A549 (cell line): ENCODE results near the gene C20orf96.

Experiments used
- CBX2 ChIP-seq: fragments of 200-600 bp; sonication (generic); IDR thresholded peaks from 2 replicates; pipeline ENCODE4 v1.6.1; 2016; ENCODE audit warnings: low read depth, mild to moderate bottlenecking, borderline replicate concordance
- KDM5A ChIP-seq: fragments of 200-600 bp; sonication (generic); IDR thresholded peaks from 2 replicates; pipeline ENCODE4 v1.6.1; 2016; ENCODE audit warnings: antibody characterized with exemption, mild to moderate bottlenecking
- MYC ChIP-seq: IDR thresholded peaks from 2 replicates; pipeline ENCODE4 v1.6.1; 2012; ENCODE audit warnings: mild to moderate bottlenecking, inconsistent platforms, low read length, improper control_type of control experiment, borderline replicate concordance
- NFE2L2 ChIP-seq: fragments of 150-350 bp; conservative IDR thresholded peaks from 2 replicates; pipeline ENCODE4 v1.6.1; 2014; ENCODE audit warnings: low read length
- POLR2A ChIP-seq: IDR thresholded peaks from 2 replicates; pipeline ENCODE4 v1.6.1; 2012; ENCODE audit warnings: mild to moderate bottlenecking, low read length
- RAD21 ChIP-seq, 2 experiments: fragments of >200 bp in 1 of 2; sonication (Bioruptor Twin) in 1 of 2; formaldehyde crosslinking in 1 of 2; IDR thresholded peaks in 1 of 2; conservative IDR thresholded peaks in 1 of 2; 2 replicates in 1 of 2; 3 replicates in 1 of 2; pipeline ENCODE4 v1.6.1; 2012 to 2018; ENCODE audit warnings: inconsistent platforms in 1 of 2
- TF ChIP-seq, protein P1 (sequence below): fragments of 200-600 bp; sonication (generic); IDR thresholded peaks from 2 replicates; pipeline ENCODE4 v1.6.1; 2016; ENCODE audit warnings: antibody characterized with exemption, mild to moderate bottlenecking, moderate library complexity
- TF ChIP-seq, protein P2 (sequence below): fragments of >200 bp; sonication (Bioruptor Twin); formaldehyde crosslinking; IDR thresholded peaks from 3 replicates; pipeline ENCODE4 v1.5.1; 2016

DNA sequence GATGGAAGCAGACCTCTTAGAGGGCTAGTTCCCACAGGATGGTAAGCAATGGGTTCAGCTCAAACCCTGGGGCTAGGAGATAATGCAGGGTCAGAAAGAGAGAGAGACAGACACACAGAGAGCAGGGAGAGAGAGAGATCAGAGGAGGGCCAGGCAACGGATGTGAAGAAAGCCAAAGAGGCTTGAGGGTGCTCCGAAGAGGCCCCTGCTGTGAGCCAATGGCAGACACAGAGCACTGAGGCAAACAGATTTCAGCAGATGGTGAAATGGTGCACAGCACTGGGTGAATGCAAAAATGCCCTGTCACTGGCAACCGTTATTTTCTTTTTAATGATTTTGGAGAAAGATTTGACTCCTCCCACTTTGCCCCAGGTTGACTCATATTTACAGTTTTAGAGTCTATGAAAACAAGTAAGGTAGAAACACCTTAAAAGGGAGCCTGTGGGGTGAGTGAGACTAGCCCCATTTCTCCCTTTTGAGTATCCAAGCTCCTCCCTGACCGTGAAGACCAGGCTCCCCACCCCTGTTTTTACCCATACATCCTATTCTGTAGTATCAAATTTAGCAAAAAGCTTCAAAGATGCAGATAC, 32.2 kb downstream of the C20orf96 start:
- TF ChIP-seq, protein P1, sequence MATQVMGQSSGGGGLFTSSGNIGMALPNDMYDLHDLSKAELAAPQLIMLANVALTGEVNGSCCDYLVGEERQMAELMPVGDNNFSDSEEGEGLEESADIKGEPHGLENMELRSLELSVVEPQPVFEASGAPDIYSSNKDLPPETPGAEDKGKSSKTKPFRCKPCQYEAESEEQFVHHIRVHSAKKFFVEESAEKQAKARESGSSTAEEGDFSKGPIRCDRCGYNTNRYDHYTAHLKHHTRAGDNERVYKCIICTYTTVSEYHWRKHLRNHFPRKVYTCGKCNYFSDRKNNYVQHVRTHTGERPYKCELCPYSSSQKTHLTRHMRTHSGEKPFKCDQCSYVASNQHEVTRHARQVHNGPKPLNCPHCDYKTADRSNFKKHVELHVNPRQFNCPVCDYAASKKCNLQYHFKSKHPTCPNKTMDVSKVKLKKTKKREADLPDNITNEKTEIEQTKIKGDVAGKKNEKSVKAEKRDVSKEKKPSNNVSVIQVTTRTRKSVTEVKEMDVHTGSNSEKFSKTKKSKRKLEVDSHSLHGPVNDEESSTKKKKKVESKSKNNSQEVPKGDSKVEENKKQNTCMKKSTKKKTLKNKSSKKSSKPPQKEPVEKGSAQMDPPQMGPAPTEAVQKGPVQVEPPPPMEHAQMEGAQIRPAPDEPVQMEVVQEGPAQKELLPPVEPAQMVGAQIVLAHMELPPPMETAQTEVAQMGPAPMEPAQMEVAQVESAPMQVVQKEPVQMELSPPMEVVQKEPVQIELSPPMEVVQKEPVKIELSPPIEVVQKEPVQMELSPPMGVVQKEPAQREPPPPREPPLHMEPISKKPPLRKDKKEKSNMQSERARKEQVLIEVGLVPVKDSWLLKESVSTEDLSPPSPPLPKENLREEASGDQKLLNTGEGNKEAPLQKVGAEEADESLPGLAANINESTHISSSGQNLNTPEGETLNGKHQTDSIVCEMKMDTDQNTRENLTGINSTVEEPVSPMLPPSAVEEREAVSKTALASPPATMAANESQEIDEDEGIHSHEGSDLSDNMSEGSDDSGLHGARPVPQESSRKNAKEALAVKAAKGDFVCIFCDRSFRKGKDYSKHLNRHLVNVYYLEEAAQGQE, result no peak
- TF ChIP-seq NFE2L2 (no peak), KDM5A (no peak), RAD21 (conservative IDR thresholded peaks at IDR 0.05 in 1 of 2, IDR thresholded peaks at IDR 0.05 in 1 of 2) (no peak), CBX2 (no peak), MYC (no peak), POLR2A (no peak)
- TF ChIP-seq, protein P2, sequence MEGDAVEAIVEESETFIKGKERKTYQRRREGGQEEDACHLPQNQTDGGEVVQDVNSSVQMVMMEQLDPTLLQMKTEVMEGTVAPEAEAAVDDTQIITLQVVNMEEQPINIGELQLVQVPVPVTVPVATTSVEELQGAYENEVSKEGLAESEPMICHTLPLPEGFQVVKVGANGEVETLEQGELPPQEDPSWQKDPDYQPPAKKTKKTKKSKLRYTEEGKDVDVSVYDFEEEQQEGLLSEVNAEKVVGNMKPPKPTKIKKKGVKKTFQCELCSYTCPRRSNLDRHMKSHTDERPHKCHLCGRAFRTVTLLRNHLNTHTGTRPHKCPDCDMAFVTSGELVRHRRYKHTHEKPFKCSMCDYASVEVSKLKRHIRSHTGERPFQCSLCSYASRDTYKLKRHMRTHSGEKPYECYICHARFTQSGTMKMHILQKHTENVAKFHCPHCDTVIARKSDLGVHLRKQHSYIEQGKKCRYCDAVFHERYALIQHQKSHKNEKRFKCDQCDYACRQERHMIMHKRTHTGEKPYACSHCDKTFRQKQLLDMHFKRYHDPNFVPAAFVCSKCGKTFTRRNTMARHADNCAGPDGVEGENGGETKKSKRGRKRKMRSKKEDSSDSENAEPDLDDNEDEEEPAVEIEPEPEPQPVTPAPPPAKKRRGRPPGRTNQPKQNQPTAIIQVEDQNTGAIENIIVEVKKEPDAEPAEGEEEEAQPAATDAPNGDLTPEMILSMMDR, result no peak
